GM21825 (cell line): ENCODE measurements around the gene SLC4A7.
A peak's percentile ranks its signal among the peaks of the same experiment; 100 is the strongest.

Experiments
- ATAC-seq: cut with Tn5 transposase; IDR thresholded peaks from one replicate; pipeline ENCODE4 v1.9.1; 2021; ENCODE audit warnings: mild to moderate bottlenecking, moderate library complexity; ENCODE audit not compliant: unreplicated experiment

The SLC4A7 gene

GRCh38 chr3:27368831-27369607 is 115.2 kb downstream of the SLC4A7 start, which contains the start of gene NEK10:
Gene NEK10 (minus strand): TSS chr3:27369383. CDS start chr3:27352882, 16,501 bp downstream.
- ATAC-seq = peak; percentile 100

- ATAC-seq = no peak
These were observed 118.1 kb downstream of the SLC4A7 start for GRCh38 chr3:27366062-27366591.

- ATAC-seq = peak; percentile 60
These were observed 123.8 kb downstream of the SLC4A7 start for GRCh38 chr3:27360113-27361078.

- ATAC-seq = no peak
These were observed 125.8 kb downstream of the SLC4A7 start for GRCh38 chr3:27358372-27358771.

GRCh38 chr3:27357665-27358258 is 126.4 kb downstream of the SLC4A7 start:
- peak; percentile 87 for ATAC-seq

- no peak for ATAC-seq
These were observed 127.2 kb downstream of the SLC4A7 start for GRCh38 chr3:27356976-27357375.

- no peak for ATAC-seq
These were observed 129.5 kb downstream of the SLC4A7 start for GRCh38 chr3:27354588-27355203.

GRCh38 chr3:27354161-27354560 is 130.0 kb downstream of the SLC4A7 start:
- ATAC-seq = no peak

GRCh38 chr3:27353221-27353620 is 131.0 kb downstream of the SLC4A7 start:
- no peak for ATAC-seq

GRCh38 chr3:27352047-27352446 is 132.1 kb downstream of the SLC4A7 start:
- no peak for ATAC-seq

- peak; percentile 51 for ATAC-seq
These were observed 134.4 kb downstream of the SLC4A7 start for GRCh38 chr3:27349832-27350231.

- no peak for ATAC-seq
These were observed 138.0 kb downstream of the SLC4A7 start for GRCh38 chr3:27345959-27346865.

GRCh38 chr3:27345493-27345892 is 138.7 kb downstream of the SLC4A7 start:
- ATAC-seq = peak; percentile 39

GRCh38 chr3:27345045-27345444 is 139.1 kb downstream of the SLC4A7 start:
- ATAC-seq = no peak

GRCh38 chr3:27344192-27344591 is 140.0 kb downstream of the SLC4A7 start:
- no peak for ATAC-seq

GRCh38 chr3:27342267-27342666 is 141.9 kb downstream of the SLC4A7 start:
- ATAC-seq = no peak

- peak; percentile 86 for ATAC-seq
These were observed 143.7 kb downstream of the SLC4A7 start for GRCh38 chr3:27340534-27340933.

- ATAC-seq = no peak
These were observed 148.6 kb downstream of the SLC4A7 start for GRCh38 chr3:27335571-27335970.

GRCh38 chr3:27333843-27334242 is 150.3 kb downstream of the SLC4A7 start:
- no peak for ATAC-seq
